DOHH2 (cell line): ENCODE data around the gene DPYD.

Source experiments
- EZH2phosphoT487 ChIP-seq: fragments of 200-600 bp; sonication (generic); IDR thresholded peaks from 2 replicates; pipeline ENCODE4 v1.6.1; 2017; ENCODE audit warnings: borderline replicate concordance, mild to moderate bottlenecking, antibody characterized with exemption, low read length, moderate library complexity, mixed read lengths
- TF ChIP-seq, protein P1 (sequence below): fragments of 200-600 bp; sonication (generic); IDR thresholded peaks from one replicate; pipeline ENCODE4 v1.5.1; 2014; ENCODE audit warnings: antibody characterized with exemption, mild to moderate bottlenecking, low read depth, low read length; ENCODE audit not compliant: poor library complexity, severe bottlenecking

DNA sequence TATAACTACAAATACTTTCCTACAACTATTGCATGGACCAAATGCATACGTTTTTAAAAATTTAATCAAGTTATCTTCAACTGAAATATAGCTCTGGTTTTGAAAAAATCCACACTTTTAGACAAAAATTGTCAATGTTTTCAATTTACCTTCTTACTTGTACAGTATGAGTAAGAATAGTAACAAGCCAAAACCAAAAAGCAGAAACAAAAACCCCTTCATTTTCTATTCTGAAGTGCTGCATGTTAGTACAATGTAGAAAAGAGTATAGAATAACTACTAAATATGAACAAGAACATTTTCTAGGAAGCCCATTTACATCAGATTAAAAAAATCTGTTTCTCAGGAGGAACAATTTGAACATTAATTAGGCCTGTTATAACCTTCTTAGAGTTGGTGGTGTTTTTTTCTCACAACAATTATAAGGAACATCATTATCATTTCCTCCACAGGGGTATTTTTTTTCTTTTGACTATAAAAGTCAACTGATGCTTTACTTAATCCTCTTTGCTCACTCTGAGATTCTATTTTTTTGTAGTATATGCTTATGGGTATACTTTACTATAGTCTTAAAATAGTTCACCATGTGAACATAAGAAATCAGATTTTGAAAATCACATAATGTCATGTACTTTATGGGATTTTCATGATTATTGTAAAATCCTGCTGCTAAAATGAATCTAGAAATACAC, 723.9 kb downstream of the DPYD start:
- TF ChIP-seq, protein P1, sequence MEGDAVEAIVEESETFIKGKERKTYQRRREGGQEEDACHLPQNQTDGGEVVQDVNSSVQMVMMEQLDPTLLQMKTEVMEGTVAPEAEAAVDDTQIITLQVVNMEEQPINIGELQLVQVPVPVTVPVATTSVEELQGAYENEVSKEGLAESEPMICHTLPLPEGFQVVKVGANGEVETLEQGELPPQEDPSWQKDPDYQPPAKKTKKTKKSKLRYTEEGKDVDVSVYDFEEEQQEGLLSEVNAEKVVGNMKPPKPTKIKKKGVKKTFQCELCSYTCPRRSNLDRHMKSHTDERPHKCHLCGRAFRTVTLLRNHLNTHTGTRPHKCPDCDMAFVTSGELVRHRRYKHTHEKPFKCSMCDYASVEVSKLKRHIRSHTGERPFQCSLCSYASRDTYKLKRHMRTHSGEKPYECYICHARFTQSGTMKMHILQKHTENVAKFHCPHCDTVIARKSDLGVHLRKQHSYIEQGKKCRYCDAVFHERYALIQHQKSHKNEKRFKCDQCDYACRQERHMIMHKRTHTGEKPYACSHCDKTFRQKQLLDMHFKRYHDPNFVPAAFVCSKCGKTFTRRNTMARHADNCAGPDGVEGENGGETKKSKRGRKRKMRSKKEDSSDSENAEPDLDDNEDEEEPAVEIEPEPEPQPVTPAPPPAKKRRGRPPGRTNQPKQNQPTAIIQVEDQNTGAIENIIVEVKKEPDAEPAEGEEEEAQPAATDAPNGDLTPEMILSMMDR: no peak
- no peak for TF ChIP-seq EZH2phosphoT487
